PFSK-1 (cell line): ENCODE data around the gene ACSL3.

Source experiments
- SIN3A ChIP-seq: IDR thresholded peaks from 2 replicates; pipeline ENCODE4 v1.6.1; 2012; ENCODE audit warnings: mild to moderate bottlenecking, low read length, moderate library complexity, borderline replicate concordance; ENCODE audit not compliant: insufficient read depth
- TAF1 ChIP-seq: IDR thresholded peaks from 2 replicates; pipeline ENCODE4 v1.6.1; 2012; ENCODE audit warnings: low read length, control low read depth, borderline replicate concordance; ENCODE audit not compliant: insufficient read depth

GRCh38 chr2:222989431-222989830, 128.6 kb downstream of the ACSL3 start:
- TF ChIP-seq SIN3A: no peak
- no peak for TF ChIP-seq TAF1
